NCI-H1105 treated with DMSO at 0.1 percent for 48 hours (cell line): ENCODE data around the gene SIRPB2.

Source experiments
- DNase-seq: peaks from one replicate; lab custom pipeline; 2025; lab: John Stamatoyannopoulos, UW

Gene SIRPB2

DNA sequence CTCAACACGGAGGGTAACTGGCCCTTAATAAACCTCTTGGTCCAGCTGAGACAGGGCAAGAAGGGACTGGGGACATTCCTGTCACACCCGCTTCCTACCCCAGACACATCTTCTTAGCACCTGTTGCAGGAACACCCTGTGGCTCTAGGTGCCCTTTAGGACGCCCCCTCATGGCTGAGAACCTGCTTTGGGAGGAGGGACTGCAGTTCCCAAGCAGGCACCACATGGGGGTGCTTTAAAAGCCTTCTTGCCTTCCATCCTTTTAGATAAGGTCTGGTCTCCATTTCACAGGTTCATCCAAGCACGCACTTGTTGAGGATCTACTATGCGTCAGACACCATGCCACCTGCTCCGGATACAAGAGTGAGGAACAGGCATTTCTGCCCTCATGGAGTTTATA lies 51.2 kb downstream of the SIRPB2 start:
- DNase-seq, result no peak

- DNase-seq, result no peak
Observed at GRCh38 chr20:1438361-1438760, 52.9 kb downstream of the SIRPB2 start.

GRCh38 chr20:1437235-1437904 lies 53.9 kb downstream of the SIRPB2 start:
- DNase-seq, result peak; percentile 68

GRCh38 chr20:1436263-1436662 lies 55.0 kb downstream of the SIRPB2 start:
- no peak for DNase-seq

GRCh38 chr20:1435337-1435699 lies 55.9 kb downstream of the SIRPB2 start:
- no peak for DNase-seq

DNA sequence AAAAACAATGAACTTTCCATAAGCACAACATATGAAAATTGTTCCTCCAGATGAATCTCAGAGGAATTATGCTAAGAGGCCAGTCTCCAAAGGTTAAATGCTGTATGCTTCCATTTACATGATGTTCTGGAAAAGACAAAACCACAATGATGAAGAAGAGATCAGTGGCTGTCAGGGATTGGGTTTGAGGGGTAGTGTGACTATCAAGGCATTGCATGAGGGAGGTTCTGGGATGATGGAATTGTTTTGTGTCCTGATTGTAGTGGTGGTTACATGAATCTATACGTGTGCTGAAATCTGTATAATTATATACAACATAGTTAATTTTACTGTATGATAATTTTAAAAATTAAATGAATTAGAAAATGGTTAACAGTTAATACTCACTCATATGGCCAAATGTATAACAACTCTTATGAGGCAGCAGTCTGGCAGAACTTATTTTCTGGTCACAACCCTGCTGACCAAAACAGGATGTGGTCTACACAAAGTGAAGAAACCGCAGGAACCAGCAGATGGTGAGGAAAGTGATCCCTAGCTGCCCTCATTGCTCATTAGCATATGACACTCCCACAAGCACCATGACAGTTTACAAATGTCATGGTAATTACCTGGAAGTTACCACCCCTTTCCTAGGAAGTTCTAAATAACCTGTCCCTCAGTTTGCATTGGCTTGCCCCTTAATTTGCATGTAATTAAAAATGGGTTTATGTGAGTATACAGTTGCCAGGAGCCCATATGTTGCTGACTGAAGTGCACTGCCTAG lies 56.5 kb downstream of the SIRPB2 start:
- no peak for DNase-seq

GRCh38 chr20:1431158-1431557 lies 60.1 kb downstream of the SIRPB2 start:
- no peak for DNase-seq

- no peak for DNase-seq
Observed at GRCh38 chr20:1430004-1430451, 61.2 kb downstream of the SIRPB2 start.

DNA sequence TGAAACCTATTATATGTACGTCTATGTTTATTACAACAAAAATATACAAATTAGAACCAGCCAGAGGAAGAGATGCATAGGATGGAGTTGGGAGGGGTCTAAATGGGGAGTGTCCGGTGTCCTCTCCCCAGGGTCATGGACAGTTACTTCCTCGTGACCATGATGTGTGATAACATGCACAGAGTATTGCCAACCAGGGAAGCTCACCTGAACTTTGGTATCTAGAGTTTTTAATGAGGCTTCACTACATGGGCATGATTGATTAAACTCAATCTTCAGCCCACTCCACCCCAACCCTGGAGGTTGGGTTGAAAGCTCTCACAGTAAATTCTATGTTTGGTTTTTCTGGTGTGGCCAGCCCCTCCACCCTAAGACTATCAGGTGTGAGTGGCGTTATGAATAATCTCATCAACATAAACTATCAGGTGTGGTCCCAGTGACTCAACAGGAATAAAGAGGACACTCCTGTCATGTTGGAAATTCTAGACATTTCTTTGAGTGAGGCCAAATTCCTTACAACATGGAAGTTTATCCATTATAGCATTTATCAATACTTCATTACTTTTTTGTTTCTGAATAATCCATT lies 62.0 kb downstream of the SIRPB2 start:
- no peak for DNase-seq

- peak; percentile 23 for DNase-seq
Observed at GRCh38 chr20:1427457-1428054, 63.7 kb downstream of the SIRPB2 start.

GRCh38 chr20:1426231-1426849 lies 64.9 kb downstream of the SIRPB2 start:
- no peak for DNase-seq
